HCT116 (cell line): ENCODE data around the gene AKR1E2. TPM values are rescaled to one million over a fixed set of nuclear protein-coding genes. Genes with fewer than 3 reads are reported as not detected.

Experiments
- ATAC-seq: fragments of 200-7000 bp; cut with Tn5 transposase; 2 replicates; pipeline ENCODE4 v1.9.1; 2020; ENCODE audit warnings: mild to moderate bottlenecking, moderate library complexity
- BruUV-seq: library from RNA; stranded (reverse); fragments of 400-500 nt; replicated peaks from 2 replicates; lab custom pipeline; 2021; lab: Mats Ljungman, UMichigan
- CTCF ChIA-PET: fragments of 300-600 bp; sonication (Branson Sonifier 250); formaldehyde crosslinking; loops from one replicate; lab custom pipeline; 2021; ENCODE audit warnings: antibody characterized with exemption; lab: Charles Lee
- POLR2A ChIA-PET: fragments of 300-600, 350-600 bp; sonication (Branson Sonifier 250); formaldehyde crosslinking; loops from one replicate; lab custom pipeline; 2021; ENCODE audit warnings: antibody characterized with exemption; lab: Charles Lee
- RAD21 ChIA-PET, 2 experiments: fragments of 300-600 bp; sonication (Branson Sonifier 250); formaldehyde crosslinking; loops; one replicate each; lab custom pipeline; 2023; ENCODE audit warnings: low total read pairs in 2 of 2; ENCODE audit not compliant: uncharacterized antibody in 2 of 2, unreplicated experiment in 2 of 2, low non-redundant PET in 1 of 2; lab: Charles Lee
- DNase-seq: peaks from one replicate; pipeline ENCODE4 v3.0.0-alpha.2; 2010; ENCODE audit warnings: low read depth, low spot score
- H2AFZ ChIP-seq: fragments of 200-600 bp; shearing (Covaris generic), sonication (generic); 2 replicates; pipeline ENCODE4 v1.6.1; 2017; ENCODE audit warnings: low read depth, mixed run types, mixed read lengths, antibody characterized with exemption, low read length; ENCODE audit not compliant: poor library complexity, severe bottlenecking
- H3K27ac ChIP-seq: 2 replicates; pipeline ENCODE4 v1.5.1; 2012; ENCODE audit warnings: low read depth, low read length
- H3K27me3 ChIP-seq: fragments of 200-600 bp; sonication (generic); 2 replicates; pipeline ENCODE4 v1.6.1; 2016; ENCODE audit warnings: mixed run types, low read length, mixed read lengths; ENCODE audit not compliant: insufficient read depth
- H3K36me3 ChIP-seq, 2 experiments: fragments of 200-500 bp in 1 of 2; fragments of 200-600 bp in 1 of 2; sonication (Bioruptor generic) in 1 of 2; sonication (generic) in 1 of 2; 2 replicates each; pipeline versions ENCODE4 v1.5.1 to v1.6.1; 2014 to 2016; ENCODE audit warnings: low read length in 2 of 2, inconsistent platforms in 1 of 2, mixed read lengths in 1 of 2, mixed run types in 1 of 2; ENCODE audit not compliant: insufficient read depth in 2 of 2, control insufficient read depth in 1 of 2
- H3K4me1 ChIP-seq, 2 experiments: fragments of 200-600 bp in 1 of 2; sonication (generic) in 1 of 2; 2 replicates each; pipeline versions ENCODE4 v1.5.1 to v1.6.1; 2012 to 2017; ENCODE audit warnings: low read length in 2 of 2, inconsistent platforms in 1 of 2, mild to moderate bottlenecking in 1 of 2, mixed read lengths in 1 of 2, mixed run types in 1 of 2, moderate library complexity in 1 of 2; ENCODE audit not compliant: insufficient read depth in 2 of 2, control insufficient read depth in 1 of 2
- H3K4me2 ChIP-seq: fragments of 200-600 bp; sonication (generic); 2 replicates; pipeline ENCODE4 v1.6.1; 2017; ENCODE audit warnings: mixed run types, low read length, mixed read lengths
- H3K4me3 ChIP-seq, 2 experiments: fragments of 200-600 bp in 1 of 2; sonication (generic) in 1 of 2; replicated peaks in 1 of 2; 2 replicates each; pipeline ENCODE4 v1.5.1; 2011 to 2016; ENCODE audit warnings: low read length in 2 of 2, control low read depth in 1 of 2, low read depth in 1 of 2, mild to moderate bottlenecking in 1 of 2, mixed read lengths in 1 of 2, mixed run types in 1 of 2
- H3K79me2 ChIP-seq: fragments of 200-600 bp; sonication (generic); 2 replicates; pipeline ENCODE4 v1.6.1; 2017; ENCODE audit warnings: mild to moderate bottlenecking, mixed run types, low read length, moderate library complexity, mixed read lengths; ENCODE audit not compliant: insufficient read depth
- H3K9ac ChIP-seq: fragments of 200-600 bp; sonication (generic); 2 replicates; pipeline ENCODE4 v1.6.1; 2016; ENCODE audit warnings: low read length, mixed read lengths
- H3K9me2 ChIP-seq: fragments of 200-600 bp; sonication (generic), shearing (Covaris generic); 2 replicates; pipeline ENCODE4 v1.6.1; 2017; ENCODE audit warnings: mixed run types, mild to moderate bottlenecking, moderate library complexity; ENCODE audit not compliant: insufficient read depth
- H3K9me3 ChIP-seq, 2 experiments: fragments of 200-500 bp in 1 of 2; fragments of 200-600 bp in 1 of 2; sonication (Bioruptor generic) in 1 of 2; sonication (generic) in 1 of 2; 2 replicates each; pipeline ENCODE4 v1.6.1; 2014 to 2017; ENCODE audit warnings: low read length in 2 of 2, mixed read lengths in 2 of 2, inconsistent platforms in 1 of 2, low read depth in 1 of 2, mild to moderate bottlenecking in 1 of 2, mixed run types in 1 of 2, moderate library complexity in 1 of 2; ENCODE audit not compliant: control insufficient read depth in 1 of 2, insufficient read depth in 1 of 2
- H4K20me1 ChIP-seq: fragments of 200-600 bp; sonication (generic), shearing (Covaris generic); 2 replicates; pipeline ENCODE4 v1.6.1; 2017; ENCODE audit warnings: mixed run types, mild to moderate bottlenecking, moderate library complexity; ENCODE audit not compliant: insufficient read depth
- CBX3 ChIP-seq: IDR thresholded peaks from 2 replicates; pipeline ENCODE4 v1.6.1; 2012; ENCODE audit warnings: low read depth
- CEBPB ChIP-seq: IDR thresholded peaks from 2 replicates; pipeline ENCODE4 v1.6.1; 2012; ENCODE audit warnings: low read depth
- EGR1 ChIP-seq: IDR thresholded peaks from 2 replicates; pipeline ENCODE4 v1.6.1; 2012; ENCODE audit warnings: low read depth
- ELF1 ChIP-seq: IDR thresholded peaks from 2 replicates; pipeline ENCODE4 v1.6.1; 2012; ENCODE audit warnings: low read depth, borderline replicate concordance
- POLR2A ChIP-seq: IDR thresholded peaks from 2 replicates; pipeline ENCODE4 v1.7.0; 2011; ENCODE audit warnings: borderline replicate concordance; ENCODE audit not compliant: insufficient read depth, insufficient read length; ENCODE audit errors: extremely low read depth
- POLR2AphosphoS5 ChIP-seq: IDR thresholded peaks from 2 replicates; pipeline ENCODE4 v1.6.1; 2011; ENCODE audit warnings: mild to moderate bottlenecking, low read depth, low read length, moderate library complexity
- TCF7L2 ChIP-seq: IDR thresholded peaks from 2 replicates; pipeline ENCODE4 v1.7.0; 2011; ENCODE audit warnings: borderline replicate concordance, inconsistent platforms; ENCODE audit not compliant: insufficient read depth, insufficient read length; ENCODE audit errors: extremely low read depth
- ZFX ChIP-seq: fragments of 450-650 bp; IDR thresholded peaks from 2 replicates; pipeline ENCODE4 v1.6.1; 2017
- ZNF274 ChIP-seq: fragments of 200-500 bp; sonication (Bioruptor generic); IDR thresholded peaks from 2 replicates; pipeline ENCODE4 v1.6.1; 2014; ENCODE audit warnings: mild to moderate bottlenecking, low read depth, low read length, inconsistent platforms
- intact Hi-C: fragments of 100-400 bp; cut with micrococcal nuclease; formaldehyde crosslinking; loops from 2 replicates; pipeline ENCODE4 v1.10.0; 2022
- total RNA-seq: library from RNA; stranded (reverse); gene quantifications from one replicate; pipeline ENCODE4 v1.2.1, GENCODE V29; 2021; ENCODE audit not compliant: unreplicated experiment
- TF ChIP-seq, protein P1 (sequence below): IDR thresholded peaks from 2 replicates; pipeline ENCODE4 v1.6.1; 2012; ENCODE audit warnings: low read depth
- TF ChIP-seq, protein P2 (sequence below): IDR thresholded peaks from 2 replicates; pipeline ENCODE4 v1.6.1; 2012
- TF ChIP-seq, protein P3 (sequence below): IDR thresholded peaks from 2 replicates; pipeline ENCODE4 v1.6.1; 2011; ENCODE audit warnings: mild to moderate bottlenecking, low read length, moderate library complexity; ENCODE audit not compliant: insufficient replicate concordance; ENCODE audit errors: extremely low read depth

The AKR1E2 gene
- total RNA-seq, 1 experiment from 2014 or later: 5.0 TPM

DNA sequence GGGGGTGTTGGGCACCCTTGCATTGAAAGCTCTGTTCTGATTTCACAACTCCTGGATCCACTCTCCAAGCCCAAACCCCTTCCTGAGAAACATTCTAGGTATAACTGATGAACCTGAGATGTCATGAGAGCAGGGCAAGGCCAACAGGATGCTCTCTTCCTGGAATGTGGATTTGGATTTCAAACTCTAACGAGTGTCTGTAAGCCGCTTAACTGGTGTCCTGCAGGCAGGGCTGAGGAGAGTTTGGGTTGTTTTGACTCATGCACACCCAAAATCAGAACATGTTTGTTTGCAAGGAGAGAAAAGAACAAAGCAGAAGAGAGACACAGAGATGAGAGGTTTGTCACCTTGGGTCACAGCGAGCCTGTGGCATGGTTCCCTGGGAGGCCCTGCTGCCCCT, 24.6 kb upstream of the AKR1E2 start:
- no peak for DNase-seq
- H3K9me2 ChIP-seq: no peaks in the 10 kb centered on the region
- H4K20me1 ChIP-seq: no peaks in the 10 kb centered on the region
- no peak overlapping the region for H3K4me3 ChIP-seq
- H3K36me3 ChIP-seq: no peaks in the 10 kb centered on the region
- POLR2A ChIA-PET: no interaction called here
- H3K4me2 ChIP-seq: no peak overlapping the region
- intact Hi-C loops: no loop called here
- no TSS peak for BruUV-seq
- no peaks in the 10 kb centered on the region for H3K9me3 ChIP-seq
- H3K79me2 ChIP-seq: no peaks in the 10 kb centered on the region
- H3K4me1 ChIP-seq: no peaks in the 10 kb centered on the region
- no peak overlapping the region for H3K9ac ChIP-seq
- ATAC-seq: no peak
- no peaks in the 10 kb centered on the region for H3K27me3 ChIP-seq
- TF ChIP-seq, protein P1, sequence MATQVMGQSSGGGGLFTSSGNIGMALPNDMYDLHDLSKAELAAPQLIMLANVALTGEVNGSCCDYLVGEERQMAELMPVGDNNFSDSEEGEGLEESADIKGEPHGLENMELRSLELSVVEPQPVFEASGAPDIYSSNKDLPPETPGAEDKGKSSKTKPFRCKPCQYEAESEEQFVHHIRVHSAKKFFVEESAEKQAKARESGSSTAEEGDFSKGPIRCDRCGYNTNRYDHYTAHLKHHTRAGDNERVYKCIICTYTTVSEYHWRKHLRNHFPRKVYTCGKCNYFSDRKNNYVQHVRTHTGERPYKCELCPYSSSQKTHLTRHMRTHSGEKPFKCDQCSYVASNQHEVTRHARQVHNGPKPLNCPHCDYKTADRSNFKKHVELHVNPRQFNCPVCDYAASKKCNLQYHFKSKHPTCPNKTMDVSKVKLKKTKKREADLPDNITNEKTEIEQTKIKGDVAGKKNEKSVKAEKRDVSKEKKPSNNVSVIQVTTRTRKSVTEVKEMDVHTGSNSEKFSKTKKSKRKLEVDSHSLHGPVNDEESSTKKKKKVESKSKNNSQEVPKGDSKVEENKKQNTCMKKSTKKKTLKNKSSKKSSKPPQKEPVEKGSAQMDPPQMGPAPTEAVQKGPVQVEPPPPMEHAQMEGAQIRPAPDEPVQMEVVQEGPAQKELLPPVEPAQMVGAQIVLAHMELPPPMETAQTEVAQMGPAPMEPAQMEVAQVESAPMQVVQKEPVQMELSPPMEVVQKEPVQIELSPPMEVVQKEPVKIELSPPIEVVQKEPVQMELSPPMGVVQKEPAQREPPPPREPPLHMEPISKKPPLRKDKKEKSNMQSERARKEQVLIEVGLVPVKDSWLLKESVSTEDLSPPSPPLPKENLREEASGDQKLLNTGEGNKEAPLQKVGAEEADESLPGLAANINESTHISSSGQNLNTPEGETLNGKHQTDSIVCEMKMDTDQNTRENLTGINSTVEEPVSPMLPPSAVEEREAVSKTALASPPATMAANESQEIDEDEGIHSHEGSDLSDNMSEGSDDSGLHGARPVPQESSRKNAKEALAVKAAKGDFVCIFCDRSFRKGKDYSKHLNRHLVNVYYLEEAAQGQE: no peak
- TF ChIP-seq CEBPB (no peak), ELF1 (no peak), POLR2AphosphoS5 (no peak), EGR1 (no peak), ZFX (no peak), POLR2A (no peak), CBX3 (no peak), TCF7L2 (no peak), ZNF274 (no peak)
- TF ChIP-seq, protein P2, sequence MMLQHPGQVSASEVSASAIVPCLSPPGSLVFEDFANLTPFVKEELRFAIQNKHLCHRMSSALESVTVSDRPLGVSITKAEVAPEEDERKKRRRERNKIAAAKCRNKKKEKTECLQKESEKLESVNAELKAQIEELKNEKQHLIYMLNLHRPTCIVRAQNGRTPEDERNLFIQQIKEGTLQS: no peak
- TF ChIP-seq, protein P3, sequence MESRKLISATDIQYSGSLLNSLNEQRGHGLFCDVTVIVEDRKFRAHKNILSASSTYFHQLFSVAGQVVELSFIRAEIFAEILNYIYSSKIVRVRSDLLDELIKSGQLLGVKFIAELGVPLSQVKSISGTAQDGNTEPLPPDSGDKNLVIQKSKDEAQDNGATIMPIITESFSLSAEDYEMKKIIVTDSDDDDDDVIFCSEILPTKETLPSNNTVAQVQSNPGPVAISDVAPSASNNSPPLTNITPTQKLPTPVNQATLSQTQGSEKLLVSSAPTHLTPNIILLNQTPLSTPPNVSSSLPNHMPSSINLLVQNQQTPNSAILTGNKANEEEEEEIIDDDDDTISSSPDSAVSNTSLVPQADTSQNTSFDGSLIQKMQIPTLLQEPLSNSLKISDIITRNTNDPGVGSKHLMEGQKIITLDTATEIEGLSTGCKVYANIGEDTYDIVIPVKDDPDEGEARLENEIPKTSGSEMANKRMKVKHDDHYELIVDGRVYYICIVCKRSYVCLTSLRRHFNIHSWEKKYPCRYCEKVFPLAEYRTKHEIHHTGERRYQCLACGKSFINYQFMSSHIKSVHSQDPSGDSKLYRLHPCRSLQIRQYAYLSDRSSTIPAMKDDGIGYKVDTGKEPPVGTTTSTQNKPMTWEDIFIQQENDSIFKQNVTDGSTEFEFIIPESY: no peak
- no peak overlapping the region for H2AFZ ChIP-seq
- RAD21 ChIA-PET: no interaction called here
- CTCF ChIA-PET: no interaction called here
- no peak overlapping the region for H3K27ac ChIP-seq
